ENCODE measurements around the gene DNAAF6. TPM values are rescaled to one million over a fixed set of nuclear protein-coding genes. Genes with fewer than 3 reads are reported as not detected.

Gene DNAAF6
- total RNA-seq, 1 donor from 2014 or later = not detected

DNA sequence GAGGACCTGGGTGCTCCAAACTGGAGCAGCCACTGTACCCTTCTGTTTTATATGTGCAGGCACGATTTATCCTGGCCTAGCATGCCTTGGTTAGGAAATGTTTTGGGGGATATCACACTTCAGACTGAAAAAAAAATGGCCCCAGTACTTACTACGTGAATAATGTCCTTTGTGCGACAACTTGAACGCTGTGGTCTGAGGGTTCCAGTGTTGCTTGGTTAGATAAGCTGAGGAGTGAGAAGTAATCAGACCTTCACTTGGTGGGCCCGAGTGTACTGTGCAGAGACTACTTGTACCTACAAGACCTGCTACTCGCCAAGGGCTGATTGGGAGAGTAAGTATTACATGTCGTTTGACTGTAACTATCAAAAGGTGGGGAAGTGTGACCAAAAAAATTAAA is 678 bp downstream of the DNAAF6 start:
- no peaks in the 10 kb centered on the region for H3K9me3 Mint-ChIP-seq
- peaks cover 8% of the 10 kb centered on the region for H3K27me3 Mint-ChIP-seq (ENCODE audit: low read depth)
- no peak overlapping the region for H3K4me3 Mint-ChIP-seq
- H3K4me1 Mint-ChIP-seq = peaks cover 8% of the 10 kb centered on the region
- DNase-seq (ENCODE audit: low read depth, low spot score) = no peak
- TF ChIP-seq, protein P1, sequence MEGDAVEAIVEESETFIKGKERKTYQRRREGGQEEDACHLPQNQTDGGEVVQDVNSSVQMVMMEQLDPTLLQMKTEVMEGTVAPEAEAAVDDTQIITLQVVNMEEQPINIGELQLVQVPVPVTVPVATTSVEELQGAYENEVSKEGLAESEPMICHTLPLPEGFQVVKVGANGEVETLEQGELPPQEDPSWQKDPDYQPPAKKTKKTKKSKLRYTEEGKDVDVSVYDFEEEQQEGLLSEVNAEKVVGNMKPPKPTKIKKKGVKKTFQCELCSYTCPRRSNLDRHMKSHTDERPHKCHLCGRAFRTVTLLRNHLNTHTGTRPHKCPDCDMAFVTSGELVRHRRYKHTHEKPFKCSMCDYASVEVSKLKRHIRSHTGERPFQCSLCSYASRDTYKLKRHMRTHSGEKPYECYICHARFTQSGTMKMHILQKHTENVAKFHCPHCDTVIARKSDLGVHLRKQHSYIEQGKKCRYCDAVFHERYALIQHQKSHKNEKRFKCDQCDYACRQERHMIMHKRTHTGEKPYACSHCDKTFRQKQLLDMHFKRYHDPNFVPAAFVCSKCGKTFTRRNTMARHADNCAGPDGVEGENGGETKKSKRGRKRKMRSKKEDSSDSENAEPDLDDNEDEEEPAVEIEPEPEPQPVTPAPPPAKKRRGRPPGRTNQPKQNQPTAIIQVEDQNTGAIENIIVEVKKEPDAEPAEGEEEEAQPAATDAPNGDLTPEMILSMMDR (conservative IDR thresholded peaks at IDR 0.05) = no peak
- H3K36me3 Mint-ChIP-seq (ENCODE audit: low read depth) = no peaks in the 10 kb centered on the region
- no peak overlapping the region for H3K27ac Mint-ChIP-seq (ENCODE audit: unreplicated experiment)

DNA sequence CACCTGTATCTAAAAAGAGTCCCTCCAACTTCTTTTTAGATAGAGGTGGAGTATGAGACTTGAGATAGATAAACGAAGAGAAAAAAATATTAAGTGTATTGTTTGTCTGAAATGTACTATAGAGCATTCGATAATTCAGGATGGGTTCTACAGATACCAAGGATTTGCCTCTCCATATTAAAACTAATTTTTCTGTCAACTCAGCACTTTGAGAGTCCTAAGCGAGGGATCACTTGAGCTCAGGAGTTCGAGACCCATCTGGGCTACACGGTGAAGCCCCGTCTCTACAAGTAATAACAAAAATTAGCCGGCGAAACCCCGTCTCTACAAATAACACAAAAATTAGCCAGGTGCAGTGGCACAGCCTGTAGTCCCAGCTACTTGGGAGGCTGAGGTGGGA is 1.5 kb downstream of the DNAAF6 start:
- Mint-ChIP-seq H3K27me3 (ENCODE audit: low read depth) (peaks cover 8% of the 10 kb centered on the region), H3K9me3 (no peaks in the 10 kb centered on the region), H3K4me1 (peaks cover 8% of the 10 kb centered on the region), H3K36me3 (ENCODE audit: low read depth) (no peaks in the 10 kb centered on the region), H3K4me3 (no peak overlapping the region), H3K27ac (ENCODE audit: unreplicated experiment) (no peak overlapping the region)
- TF ChIP-seq, protein P1 (conservative IDR thresholded peaks at IDR 0.05) = no peak
- no peak for DNase-seq (ENCODE audit: low read depth, low spot score)

DNA sequence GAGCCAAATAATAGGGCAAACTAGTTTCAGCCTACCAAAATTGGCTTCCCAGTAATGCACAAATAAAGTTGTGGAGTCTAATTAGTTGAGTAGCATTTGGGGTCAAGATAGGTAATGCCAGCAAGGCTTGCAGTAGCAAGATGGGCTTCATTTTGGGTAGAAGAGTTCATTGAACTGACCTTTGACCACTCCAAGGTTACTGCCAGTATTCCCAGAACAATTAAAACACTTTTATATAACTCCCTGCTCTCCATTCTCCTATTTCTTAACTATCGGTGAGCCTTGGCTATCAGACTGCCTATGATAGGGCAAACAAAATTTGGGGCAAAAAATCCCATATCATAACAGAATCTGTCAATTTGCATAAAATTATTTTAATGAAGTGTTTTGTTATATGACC is 7.1 kb downstream of the DNAAF6 start:
- Mint-ChIP-seq H3K27ac (ENCODE audit: unreplicated experiment) (no peak overlapping the region), H3K36me3 (ENCODE audit: low read depth) (no peaks in the 10 kb centered on the region), H3K4me3 (no peak overlapping the region), H3K9me3 (no peaks in the 10 kb centered on the region), H3K27me3 (ENCODE audit: low read depth) (no peaks in the 10 kb centered on the region), H3K4me1 (no peaks in the 10 kb centered on the region)
- no peak for DNase-seq (ENCODE audit: low read depth, low spot score)
- TF ChIP-seq, protein P1 (conservative IDR thresholded peaks at IDR 0.05) = no peak

DNA sequence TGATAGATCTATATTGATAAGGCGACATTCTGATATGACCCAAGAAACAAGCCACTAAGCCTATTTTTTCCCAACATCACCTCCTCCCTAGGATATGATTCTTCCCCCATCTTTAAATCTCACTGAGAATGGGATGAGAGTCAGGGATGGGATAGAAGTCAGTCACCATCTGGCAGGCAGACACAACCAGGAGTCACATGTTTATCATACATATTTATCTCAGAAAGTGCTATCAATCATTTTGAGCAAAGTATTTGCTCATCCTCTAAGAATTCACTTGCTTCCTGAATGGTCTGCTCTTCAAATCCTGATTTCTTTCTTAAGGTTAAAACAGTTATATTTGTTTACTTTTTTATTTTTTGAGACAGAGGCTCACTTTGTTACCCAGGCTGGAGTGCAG is 20.3 kb downstream of the DNAAF6 start:
- no peak for DNase-seq (ENCODE audit: low read depth, low spot score)
- TF ChIP-seq, protein P1 (conservative IDR thresholded peaks at IDR 0.05) = no peak
- Mint-ChIP-seq H3K4me3 (no peak overlapping the region), H3K9me3 (peaks cover 8% of the 10 kb centered on the region), H3K27me3 (ENCODE audit: low read depth) (no peaks in the 10 kb centered on the region), H3K27ac (ENCODE audit: unreplicated experiment) (no peak overlapping the region), H3K36me3 (ENCODE audit: low read depth) (no peaks in the 10 kb centered on the region), H3K4me1 (no peaks in the 10 kb centered on the region)

DNA sequence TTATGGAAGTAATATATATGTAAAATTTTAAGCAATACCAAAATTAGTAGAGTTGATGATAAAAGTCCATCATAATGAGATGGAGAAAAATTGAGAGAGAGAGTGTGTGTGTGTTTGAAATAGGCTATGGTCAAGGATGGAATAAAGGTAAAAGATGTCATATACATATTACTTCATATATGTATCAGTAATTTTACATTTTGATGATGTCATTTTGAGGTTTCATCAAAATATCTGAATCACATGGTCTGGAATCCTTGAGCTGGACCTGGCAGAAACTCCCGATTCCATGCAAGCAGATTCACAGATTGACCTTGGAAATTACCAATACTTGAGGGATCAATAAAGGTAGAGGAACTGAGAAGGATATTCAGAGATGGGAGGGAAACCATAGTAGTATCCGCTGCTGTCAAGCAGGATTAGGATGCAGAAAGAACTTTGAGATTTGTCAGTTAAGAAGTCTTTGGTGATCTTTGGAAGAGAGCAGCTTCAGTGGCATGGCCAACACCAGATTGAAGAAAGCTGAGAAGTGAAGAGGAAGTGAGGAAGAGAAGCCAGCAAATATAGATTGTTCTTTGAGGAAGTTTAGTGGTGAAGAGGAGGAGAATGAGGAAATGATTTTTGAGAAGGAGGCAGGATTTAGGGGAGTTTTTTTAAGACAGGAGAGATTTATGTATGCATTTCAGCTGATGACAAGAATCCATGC is 21.5 kb downstream of the DNAAF6 start:
- TF ChIP-seq, protein P1 (conservative IDR thresholded peaks at IDR 0.05) = no peak
- Mint-ChIP-seq H3K4me1 (no peaks in the 10 kb centered on the region), H3K36me3 (ENCODE audit: low read depth) (no peaks in the 10 kb centered on the region), H3K4me3 (no peak overlapping the region), H3K9me3 (peaks cover 11% of the 10 kb centered on the region), H3K27me3 (ENCODE audit: low read depth) (no peaks in the 10 kb centered on the region), H3K27ac (ENCODE audit: unreplicated experiment) (no peak overlapping the region)
- no peak for DNase-seq (ENCODE audit: low read depth, low spot score)

Data from neural crest cell (in vitro differentiated cells).